SH-SY5Y (cell line): ENCODE data around the gene HNRNPDL.

Experiments
- GATA2 ChIP-seq: IDR thresholded peaks from 2 replicates; pipeline ENCODE4 v1.6.1; 2011; ENCODE audit warnings: mild to moderate bottlenecking, low read depth, low read length
- GATA3 ChIP-seq: IDR thresholded peaks from 2 replicates; pipeline ENCODE4 v1.6.1; 2011; ENCODE audit warnings: low read depth, mild to moderate bottlenecking, low read length, moderate library complexity

GRCh38 chr4:82434949-82435348 lies 4.7 kb upstream of the HNRNPDL start:
- TF ChIP-seq GATA3: no peak
- TF ChIP-seq GATA2: no peak
